ENCODE measurements around the gene PACS1.
"Not testable (repeated sequence)": the region's sequence is repeated elsewhere in the genome, so short reads cannot be mapped to it uniquely, and the experiment has no call there.

PACS1 gene

DNA sequence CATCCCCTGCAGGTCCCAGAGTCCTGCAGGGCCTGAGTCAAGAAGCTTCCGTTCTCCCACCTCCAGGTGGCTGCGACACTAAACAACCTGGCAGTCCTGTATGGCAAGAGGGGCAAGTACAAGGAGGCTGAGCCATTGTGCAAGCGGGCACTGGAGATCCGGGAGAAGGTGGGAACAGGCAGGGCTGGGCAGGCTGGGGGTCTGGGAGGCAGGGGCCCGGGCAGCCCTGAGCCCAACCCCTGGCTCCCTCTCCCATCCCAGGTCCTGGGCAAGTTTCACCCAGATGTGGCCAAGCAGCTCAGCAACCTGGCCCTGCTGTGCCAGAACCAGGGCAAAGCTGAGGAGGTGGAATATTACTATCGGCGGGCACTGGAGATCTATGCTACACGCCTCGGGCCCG is 193.7 kb downstream of the PACS1 start:
- DNase-seq, result no peak

DNA sequence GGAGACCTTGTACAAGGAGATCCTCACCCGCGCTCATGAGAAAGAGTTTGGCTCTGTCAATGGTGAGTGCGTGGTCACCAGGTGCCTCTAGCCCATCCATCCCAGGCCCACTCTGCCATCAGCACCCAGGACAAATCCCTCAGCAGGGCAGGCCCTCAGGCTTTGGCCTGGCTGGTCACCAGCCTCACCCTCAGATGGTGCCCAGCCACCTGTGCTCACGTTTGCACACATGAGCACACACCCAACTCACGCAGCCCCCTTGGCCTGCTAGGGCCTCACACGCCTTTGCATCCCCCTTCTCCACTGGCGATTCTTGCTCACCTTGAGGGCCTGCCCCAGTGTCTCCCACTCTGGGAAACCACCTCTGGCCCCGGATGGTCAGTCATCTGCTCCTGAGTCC is 194.3 kb downstream of the PACS1 start:
- no peak for DNase-seq

DNA sequence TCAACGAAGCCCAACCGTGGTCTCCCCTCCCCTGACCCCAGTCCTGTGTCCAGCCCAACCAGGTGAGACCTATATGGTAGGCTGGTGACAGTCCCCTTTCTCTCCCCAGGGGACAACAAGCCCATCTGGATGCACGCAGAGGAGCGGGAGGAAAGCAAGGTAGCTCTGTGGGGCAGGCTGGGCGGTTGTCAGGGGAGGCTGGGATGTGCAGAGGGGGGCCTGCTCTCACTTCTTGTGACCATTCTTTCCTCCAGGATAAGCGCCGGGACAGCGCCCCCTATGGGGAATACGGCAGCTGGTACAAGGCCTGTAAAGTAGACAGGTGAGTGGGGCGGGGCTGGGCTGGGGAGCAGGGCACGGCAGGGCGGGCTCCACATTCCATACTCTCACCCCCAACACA is 194.8 kb downstream of the PACS1 start:
- DNase-seq, result no peak

DNA sequence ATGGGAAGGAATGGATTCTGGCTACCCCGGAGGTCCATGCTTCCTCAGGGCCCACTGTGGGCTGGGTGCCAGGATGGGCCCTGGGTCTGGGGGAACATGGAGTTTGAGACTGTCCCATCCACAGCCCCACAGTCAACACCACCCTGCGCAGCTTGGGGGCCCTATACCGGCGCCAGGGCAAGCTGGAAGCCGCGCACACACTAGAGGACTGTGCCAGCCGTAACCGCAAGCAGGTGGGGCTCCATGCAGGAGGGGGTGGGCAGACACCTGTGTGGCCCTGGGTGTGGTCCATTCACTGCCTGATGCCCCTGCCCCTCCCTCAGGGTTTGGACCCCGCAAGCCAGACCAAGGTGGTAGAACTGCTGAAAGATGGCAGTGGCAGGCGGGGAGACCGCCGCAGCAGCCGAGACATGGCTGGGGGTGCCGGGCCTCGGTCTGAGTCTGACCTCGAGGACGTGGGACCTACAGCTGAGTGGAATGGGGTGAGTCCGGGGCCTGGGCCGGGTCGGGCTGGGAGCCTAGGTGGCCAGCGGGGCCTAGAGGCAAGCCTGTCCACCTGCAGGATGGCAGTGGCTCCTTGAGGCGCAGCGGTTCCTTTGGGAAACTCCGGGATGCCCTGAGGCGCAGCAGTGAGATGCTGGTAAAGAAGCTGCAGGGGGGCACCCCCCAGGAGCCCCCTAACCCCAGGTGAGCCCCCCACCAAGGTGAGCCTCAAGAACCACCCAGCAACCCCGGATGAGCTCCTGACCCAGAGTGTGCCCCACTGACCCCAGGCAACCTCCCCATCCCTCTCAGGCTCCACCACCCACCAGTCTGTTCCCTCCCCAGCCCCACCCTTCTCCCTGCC is 195.7 kb downstream of the PACS1 start:
- no peak for DNase-seq

DNA sequence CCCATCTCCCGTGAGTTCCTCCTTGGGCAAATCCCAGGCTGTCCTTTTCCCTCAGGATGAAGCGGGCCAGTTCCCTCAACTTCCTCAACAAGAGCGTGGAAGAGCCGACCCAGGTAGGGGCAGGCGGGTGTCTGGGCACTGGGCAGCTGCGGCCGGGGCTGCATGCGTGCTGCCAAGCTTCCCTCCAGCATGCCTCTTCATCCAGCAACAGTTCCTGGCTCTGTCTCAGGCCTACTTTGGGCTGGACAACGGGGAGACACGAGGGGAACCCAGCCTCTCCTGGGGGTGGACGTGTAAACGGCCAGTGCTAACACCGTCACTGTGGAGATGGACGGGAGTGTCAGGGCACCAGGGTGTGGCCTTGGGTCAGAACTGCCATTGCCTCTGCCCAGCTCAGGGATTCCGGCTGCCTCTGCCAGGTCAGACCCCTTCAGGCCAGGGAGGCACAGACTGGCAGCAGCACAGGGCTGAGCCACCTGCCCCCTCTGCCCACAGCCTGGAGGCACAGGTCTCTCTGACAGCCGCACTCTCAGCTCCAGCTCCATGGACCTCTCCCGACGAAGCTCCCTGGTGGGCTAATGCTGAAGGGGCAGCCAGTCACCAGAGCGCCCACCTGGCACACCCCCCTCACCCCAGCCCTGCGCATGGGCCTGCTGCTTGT is 196.4 kb downstream of the PACS1 start:
- no peak for DNase-seq

DNA sequence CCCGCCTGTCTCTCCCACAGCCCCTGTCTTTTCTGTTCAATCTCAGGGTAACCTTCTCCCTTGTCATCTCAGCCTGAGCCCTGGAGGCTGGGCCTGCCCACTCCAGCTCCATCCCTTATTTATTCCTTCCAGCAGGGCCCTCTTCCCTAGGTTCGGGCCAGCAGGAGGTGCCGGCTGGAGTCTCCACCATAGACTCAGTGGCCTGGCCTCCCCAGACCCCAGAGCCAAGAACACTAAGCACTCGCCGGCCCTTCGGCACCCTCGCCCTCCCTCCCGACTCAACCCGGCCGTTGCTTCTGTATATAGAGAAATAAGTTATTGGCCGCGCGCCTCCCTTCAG is 196.9 kb downstream of the PACS1 start:
- DNase-seq, result no peak

DNA sequence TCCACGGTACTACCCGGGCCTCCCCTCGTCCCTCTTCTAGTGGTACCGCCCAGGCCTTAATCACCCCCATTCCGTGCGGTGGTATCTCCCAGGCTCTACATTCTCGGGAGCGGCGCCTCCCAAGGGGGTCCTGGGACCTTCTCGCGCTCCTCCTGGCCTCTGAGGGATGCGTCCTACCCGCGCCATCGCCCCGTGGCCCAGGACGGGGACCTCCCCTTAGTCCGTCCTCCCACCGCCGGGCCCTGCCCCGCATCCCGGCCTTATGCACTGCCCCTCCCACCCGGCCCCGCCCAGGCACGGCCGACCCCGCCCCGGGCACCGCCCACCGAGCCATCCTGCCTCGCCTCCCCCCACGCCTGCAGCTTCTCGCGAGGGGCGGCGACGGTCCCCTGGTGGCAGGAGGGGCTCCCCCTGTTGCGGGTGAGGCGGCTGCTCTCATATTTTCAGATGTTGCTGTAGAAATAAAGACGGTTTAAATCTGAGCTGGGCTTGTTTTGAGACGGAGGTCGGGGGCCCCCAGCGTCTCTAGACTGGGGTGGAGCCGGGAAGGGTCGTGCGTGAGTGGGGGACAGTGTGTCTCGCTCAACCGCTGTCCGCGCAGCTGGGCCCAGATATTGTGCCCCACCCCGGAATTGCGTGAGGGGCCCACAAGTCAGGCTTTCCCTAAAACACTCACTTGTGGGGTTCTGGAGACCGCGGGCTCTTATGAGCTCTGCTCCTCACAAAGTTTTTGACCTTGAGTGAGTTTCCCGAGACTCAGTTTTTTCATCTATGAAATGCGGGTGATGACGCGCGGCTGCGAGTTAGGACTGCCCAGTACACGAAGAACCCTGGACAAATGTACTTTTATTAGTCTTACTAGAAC is 197.5 kb downstream of the PACS1 start:
- DNase-seq, result no peak

DNA sequence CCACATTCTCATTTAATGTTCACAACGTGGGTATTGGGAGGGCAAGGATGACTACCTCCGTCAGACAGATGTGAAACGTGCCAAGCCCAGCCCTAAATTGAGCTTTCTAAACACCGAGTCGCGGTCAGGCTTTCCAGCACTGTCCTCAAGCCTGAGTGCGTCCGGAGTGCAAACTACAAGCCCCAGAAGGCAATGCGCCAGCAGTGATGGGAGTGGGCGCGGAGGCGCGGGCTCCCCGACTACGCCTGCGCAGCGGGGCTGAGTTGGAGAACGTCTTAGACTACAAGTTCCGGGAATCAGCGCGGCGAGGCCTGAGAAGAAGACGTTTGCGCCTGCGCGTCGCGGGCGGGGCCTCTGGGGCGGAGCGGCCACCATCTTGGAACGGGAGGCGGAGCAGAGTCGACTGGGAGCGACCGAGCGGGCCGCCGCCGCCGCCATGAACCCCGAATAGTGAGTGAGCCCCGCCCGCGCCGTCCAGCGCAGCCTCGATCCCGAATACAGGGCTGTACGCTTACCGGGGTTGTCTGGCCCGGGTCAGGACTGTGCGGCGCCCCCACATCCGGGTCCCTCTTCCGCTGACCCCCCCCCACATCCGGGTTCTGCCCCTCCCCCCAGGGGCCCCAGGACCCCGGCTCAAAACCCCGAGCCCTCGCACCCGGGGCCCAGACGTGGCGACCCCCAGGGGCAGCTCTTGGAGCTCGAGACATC is 198.3 kb downstream of the PACS1 start, which contains the start of gene RAB1B:
Gene RAB1B (plus strand): TSS at position 396 of the 708 bp plus-strand sequence. CDS start 41 bp downstream, at position 437.
- peak; percentile 92 to 99 for DNase-seq

DNA sequence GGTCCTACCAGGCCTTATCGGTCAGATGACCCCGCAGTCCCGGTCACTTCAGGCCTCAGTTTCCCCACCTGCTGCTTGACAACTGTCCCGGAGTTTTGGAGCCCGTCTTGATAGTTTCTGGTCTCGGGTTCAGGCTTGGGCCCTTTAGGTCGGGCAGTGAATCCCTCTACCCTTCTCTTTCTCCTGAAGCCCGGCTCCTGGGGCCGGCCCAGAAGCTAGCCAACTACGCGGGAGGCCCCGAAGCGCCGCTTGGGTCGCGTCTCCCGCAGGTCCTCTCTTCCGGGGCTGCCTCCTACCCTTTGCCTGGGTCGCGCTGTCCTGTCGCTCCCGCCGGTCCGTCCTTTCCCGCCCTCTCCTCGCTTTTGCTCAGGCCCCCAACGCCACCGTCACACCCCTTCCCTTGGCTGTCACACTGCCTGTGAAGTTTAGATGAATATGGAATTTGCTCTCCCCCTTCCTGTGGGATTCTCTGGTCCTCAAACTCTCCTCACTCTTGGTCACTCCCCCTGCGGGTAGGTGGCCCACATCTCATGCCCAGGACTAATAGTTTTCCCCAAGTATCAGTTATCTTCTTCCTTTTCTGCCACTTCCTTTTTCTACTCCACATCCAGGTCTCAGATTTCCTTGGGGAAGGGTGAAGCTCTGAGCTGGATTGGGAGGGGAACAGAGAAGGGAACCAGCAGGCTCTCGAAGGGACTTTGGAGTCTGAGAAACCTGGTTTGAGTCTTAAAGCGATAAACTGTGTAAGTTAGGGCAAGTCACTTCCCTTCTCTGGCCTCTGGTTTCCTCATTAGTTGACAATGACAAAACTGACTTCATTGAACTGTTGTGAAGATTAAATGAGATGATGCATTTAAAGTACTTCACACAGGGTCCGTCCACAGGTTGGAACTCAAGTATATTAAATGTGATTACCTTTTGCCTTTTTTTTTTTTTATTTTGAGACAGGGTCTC is 199.2 kb downstream of the PACS1 start:
- no peak for DNase-seq

DNA sequence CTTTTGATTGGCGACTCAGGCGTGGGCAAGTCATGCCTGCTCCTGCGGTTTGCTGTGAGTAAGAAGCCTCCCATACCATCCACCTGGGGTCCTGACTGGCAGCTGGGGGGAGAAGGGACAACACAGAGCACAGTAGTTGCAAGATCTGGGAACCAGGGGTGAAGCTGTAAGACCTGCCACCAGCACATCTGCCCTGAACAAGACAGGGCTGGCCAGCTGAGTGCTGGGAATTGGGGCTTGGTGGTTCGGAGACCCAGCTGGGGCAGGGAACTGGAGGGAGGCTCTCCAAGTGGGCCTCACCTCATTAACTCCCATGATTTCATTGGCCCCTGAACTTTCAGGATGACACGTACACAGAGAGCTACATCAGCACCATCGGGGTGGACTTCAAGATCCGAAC is 201.7 kb downstream of the PACS1 start:
- no peak for DNase-seq

DNA sequence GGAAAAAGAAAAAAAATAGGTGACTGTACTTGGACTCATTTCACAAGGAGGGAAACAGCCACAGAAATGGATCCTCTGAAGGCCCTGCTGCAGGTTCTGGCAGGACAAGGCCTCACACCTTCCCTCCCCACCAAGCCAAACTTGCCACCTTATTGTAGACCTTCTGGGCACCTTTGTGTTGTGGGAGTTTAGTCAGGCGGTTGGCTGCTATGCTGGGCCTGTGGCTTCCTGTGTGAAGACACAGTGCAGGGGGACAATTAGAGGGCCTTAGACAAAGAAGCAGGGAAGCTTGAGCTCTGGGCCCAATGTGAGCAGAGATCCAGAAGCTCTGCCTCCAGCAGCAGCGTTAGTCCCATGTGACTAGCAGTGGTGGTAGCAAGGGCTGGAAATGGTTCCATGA is 202.5 kb downstream of the PACS1 start:
- no peak for DNase-seq

DNA sequence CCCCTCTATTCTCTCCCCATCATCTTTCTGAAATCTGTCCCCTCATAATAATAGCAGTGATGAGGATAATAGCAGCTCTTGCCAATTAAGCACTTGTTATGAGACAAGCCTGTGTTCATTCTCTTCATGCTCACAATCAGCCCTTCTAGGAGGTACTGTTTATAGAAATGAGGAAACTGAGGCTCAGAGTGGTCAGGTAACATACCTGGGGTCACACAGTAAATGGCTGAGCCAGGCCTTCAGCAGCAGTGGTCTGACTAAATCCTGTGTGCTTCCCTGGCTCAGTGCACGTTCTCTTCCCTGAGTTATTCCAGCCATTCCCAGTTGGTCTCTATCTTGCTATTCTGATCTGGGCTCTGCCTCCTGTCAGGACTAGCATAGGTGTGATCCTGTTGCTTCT is 204.1 kb downstream of the PACS1 start:
- DNase-seq, result no peak

DNA sequence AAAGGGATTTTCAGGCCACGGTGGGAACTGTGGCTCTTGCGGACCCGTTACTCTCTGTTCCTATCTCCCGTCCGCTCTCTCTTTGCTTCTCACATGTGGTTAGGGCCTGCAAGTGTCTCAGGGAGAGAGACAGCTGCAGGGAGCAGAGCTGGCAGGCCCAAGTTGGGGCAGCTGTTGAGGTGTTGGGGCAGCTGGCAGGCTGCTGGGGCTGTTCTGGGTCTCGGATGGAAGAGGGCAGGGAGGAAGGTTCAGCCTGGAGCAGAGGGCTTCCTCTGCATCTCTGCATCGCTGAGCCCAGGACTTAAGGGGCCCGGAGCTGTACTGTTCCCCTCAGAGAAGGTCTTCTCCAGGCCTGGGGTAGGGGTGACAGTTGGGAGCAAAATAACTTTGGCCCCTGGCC is 205.3 kb downstream of the PACS1 start:
- DNase-seq, result no peak

DNA sequence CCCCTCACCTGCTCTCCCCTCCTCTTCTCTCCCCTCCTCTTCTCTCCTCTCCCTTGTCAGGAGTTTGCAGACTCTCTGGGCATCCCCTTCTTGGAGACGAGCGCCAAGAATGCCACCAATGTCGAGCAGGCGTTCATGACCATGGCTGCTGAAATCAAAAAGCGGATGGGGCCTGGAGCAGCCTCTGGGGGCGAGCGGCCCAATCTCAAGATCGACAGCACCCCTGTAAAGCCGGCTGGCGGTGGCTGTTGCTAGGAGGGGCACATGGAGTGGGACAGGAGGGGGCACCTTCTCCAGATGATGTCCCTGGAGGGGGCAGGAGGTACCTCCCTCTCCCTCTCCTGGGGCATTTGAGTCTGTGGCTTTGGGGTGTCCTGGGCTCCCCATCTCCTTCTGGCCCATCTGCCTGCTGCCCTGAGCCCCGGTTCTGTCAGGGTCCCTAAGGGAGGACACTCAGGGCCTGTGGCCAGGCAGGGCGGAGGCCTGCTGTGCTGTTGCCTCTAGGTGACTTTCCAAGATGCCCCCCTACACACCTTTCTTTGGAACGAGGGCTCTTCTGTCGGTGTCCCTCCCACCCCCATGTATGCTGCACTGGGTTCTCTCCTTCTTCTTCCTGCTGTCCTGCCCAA is 206.0 kb downstream of the PACS1 start:
- no peak for DNase-seq

DNA sequence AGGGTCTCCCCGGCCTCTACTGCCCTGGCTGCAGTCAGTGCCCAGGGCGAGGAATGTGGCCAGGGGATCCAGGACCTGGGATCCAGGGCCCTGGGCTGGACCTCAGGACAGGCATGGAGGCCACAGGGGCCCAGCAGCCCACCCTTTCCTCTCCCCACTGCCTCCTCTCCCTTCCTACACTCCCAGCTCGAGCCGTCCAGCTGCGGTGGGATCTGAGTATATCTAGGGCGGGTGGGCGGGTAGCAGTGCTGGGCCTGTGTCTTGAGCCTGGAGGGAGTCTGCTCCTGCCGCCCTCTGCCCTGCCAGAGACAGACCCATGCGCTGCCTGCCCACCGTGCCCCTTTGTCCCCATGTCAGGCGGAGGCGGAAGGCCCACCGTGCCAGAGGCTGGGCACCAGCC is 206.5 kb downstream of the PACS1 start:
- not testable (repeated sequence) for DNase-seq

DNA sequence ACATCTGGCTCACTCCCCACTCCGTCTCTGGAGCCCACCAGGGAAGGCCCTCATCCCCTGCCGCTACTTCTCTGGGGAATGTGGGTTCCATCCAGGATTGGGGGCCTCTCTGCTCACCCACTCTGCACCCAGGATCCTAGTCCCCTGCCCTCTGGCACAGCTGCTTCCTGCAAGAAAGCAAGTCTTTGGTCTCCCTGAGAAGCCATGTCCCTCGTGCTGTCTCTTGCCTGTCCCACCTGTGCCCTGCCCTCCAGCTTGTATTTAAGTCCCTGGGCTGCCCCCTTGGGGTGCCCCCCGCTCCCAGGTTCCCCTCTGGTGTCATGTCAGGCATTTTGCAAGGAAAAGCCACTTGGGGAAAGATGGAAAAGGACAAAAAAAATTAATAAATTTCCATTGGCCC is 207.0 kb downstream of the PACS1 start:
- DNase-seq, result not testable (repeated sequence)

DNA sequence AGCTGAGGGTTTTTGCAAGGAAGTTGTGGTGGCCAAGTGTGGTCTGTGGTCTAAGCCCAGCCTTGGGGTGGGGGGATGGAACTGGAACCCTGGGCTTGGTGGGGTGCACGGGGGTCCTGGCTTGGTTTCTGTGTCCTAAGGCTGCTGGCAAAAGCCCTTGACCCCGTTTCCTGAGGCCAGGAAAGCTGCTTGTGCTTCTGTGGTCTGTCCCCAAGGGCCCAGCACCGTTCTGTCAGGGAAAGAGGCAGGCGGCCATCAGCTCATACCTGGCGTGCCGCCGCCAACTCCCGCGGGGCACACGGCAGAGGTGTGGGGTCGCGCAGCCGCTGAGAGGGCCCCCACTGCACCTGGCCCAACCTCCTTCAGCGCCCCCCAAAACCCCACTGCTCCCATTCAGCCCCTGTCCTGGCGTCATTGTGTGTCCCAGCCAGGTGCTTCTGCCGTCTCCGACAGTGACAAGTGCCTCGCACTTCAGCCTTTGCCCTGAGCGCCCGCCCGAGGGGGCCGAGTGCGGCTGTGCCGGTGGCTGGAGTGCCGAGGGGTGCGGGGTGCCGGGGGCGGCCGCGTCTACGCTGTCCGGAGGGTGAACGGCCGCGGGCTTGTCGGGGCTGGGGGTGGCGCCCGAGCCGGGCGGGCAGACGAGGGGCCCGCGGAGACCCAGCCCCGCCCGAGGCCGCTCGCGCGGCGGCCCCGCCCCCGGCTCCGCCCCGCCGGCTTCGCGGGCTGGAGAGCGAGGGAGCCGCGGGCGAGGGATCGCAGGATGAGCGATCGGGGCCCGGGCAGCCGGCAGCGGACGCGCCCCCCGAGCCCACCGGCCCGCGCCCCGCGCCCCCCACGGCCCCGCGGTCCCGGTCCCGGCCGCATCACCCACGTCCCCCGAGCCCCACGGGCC is 207.6 kb downstream of the PACS1 start, which contains the start of gene CNIH2:
Gene CNIH2 (plus strand): TSS at position 705 of the 892 bp plus-strand sequence. CDS start 282 bp downstream, outside the sequence.
- DNase-seq, result peak in 1 of 2 experiments; percentile 40

DNA sequence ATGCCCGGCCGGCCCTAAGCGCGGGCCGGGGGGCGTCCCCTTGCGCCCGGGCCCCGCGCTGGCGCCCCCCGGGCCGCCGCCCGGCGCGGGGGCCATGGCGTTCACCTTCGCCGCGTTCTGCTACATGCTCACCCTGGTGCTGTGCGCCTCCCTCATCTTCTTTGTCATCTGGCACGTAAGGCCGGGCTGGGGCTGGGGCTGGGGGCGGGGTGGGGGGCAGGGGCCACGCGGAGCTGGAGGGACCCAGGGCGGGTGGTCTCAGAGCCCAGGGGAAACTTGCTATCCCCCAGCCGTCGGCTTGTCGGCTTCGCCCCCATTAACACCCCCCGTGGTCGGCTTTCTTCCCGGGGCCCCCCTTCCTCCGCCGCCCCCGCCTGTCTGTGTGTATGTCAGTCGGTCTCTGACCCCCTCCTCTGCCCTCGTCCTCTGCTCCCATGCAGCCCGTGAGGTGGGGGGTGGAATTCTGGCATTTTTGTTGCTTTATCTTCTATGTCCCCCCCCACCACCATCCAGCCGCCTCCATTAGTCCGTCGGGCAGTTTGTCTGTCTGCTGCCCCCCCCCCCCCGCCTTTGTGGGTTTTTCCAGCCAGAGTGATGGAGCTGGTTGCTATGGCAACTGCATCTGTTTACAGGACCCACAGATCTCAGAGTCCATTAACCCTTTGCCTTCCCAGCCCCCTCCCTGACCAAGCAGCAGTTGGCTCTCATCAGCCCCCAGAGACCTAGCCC is 208.5 kb downstream of the PACS1 start:
- DNase-seq, result peak in 1 of 2 experiments; percentile 35

DNA sequence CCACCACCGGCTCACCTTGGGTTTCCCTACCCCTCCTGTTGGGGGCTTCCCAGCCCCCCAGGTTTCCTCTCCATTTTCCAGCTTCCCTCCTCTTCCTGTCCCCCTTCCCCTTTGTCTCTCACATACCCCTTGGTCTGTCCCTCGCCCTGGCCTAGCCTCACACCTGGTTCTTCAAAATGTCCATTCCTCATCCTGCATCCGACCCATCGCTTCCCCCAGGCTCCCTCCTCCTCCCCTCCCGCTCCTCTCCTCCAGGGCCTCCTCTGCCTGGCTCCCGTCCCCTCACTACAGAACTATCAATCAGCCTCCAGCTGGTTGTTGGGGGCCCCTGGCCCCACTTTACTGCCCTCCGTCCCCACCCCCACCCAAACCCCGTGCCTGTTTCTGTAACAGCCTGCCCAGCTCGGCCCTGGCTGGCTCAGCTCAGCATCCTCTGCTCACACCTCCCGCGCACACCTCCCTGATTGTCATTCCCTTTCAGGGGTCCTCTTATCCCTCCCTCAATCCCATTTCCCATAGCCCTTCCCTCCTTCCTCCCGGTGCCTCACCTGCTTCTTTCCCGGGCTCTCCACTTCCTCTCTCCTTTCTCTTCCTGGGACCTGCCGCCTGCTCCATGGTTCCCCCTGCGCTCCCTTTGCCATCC is 209.1 kb downstream of the PACS1 start:
- no peak for DNase-seq

Measured in NCI-H524 (cell line).